Astrocyte (in vitro differentiated cells and primary cell): Measurements from ENCODE around the gene ECSCR. TPM values are rescaled to one million over a fixed set of nuclear protein-coding genes. Genes with fewer than 3 reads are reported as not detected.

Source experiments
- DNase-seq: peaks from one replicate; pipeline ENCODE4 v3.0.0-alpha.2; 2010; ENCODE audit warnings: low read depth
- FAIRE-seq: peaks from 2 replicates; lab custom pipeline; 2011; peaks lifted over from hg19 to GRCh38; lab: Jason Lieb, UNC
- H2AFZ ChIP-seq: 2 replicates; pipeline ENCODE4 v1.6.0; 2012; ENCODE audit warnings: low read depth, low read length, inconsistent platforms
- H3K27ac ChIP-seq: 2 replicates; pipeline ENCODE4 v1.5.1; 2011; ENCODE audit warnings: low read depth, low read length, inconsistent platforms
- H3K27me3 ChIP-seq: 2 replicates; pipeline ENCODE4 v1.6.0; 2011; ENCODE audit warnings: low read length, inconsistent platforms; ENCODE audit not compliant: insufficient read depth
- H3K36me3 ChIP-seq: 2 replicates; pipeline ENCODE4 v1.5.1; 2011; ENCODE audit warnings: low read length, inconsistent platforms; ENCODE audit not compliant: insufficient read depth
- H3K4me1 ChIP-seq: 2 replicates; pipeline ENCODE4 v1.5.1; 2011; ENCODE audit warnings: low read length, inconsistent platforms; ENCODE audit not compliant: insufficient read depth
- H3K4me2 ChIP-seq: 2 replicates; pipeline ENCODE4 v1.6.0; 2012; ENCODE audit warnings: low read length, inconsistent platforms
- H3K4me3 ChIP-seq: 2 replicates; pipeline ENCODE4 v1.5.1; 2011; ENCODE audit warnings: low read depth, mild to moderate bottlenecking, low read length, inconsistent platforms; ENCODE audit not compliant: insufficient read depth
- H3K79me2 ChIP-seq: 2 replicates; pipeline ENCODE4 v1.6.0; 2012; ENCODE audit warnings: mild to moderate bottlenecking, low read length, inconsistent platforms; ENCODE audit not compliant: insufficient read depth
- H3K9ac ChIP-seq: 2 replicates; pipeline ENCODE4 v1.6.0; 2012; ENCODE audit warnings: mild to moderate bottlenecking, low read length, inconsistent platforms
- H3K9me3 ChIP-seq: 2 replicates; pipeline ENCODE4 v1.5.1; 2012; ENCODE audit warnings: low read depth, mild to moderate bottlenecking, low read length, inconsistent platforms; ENCODE audit not compliant: insufficient read depth
- H4K20me1 ChIP-seq: 2 replicates; pipeline ENCODE4 v1.6.0; 2012; ENCODE audit warnings: low read length, inconsistent platforms; ENCODE audit not compliant: insufficient read depth
- H3K27ac Mint-ChIP-seq: one replicate; pipeline ENCODE4 v1.8.0; 2021; ENCODE audit warnings: mild to moderate bottlenecking, mixed read lengths; ENCODE audit not compliant: unreplicated experiment
- H3K27me3 Mint-ChIP-seq: one replicate; pipeline ENCODE4 v1.8.0; 2021; ENCODE audit warnings: low read depth, mixed read lengths; ENCODE audit not compliant: unreplicated experiment
- H3K36me3 Mint-ChIP-seq: one replicate; pipeline ENCODE4 v1.8.0; 2021; ENCODE audit warnings: low read depth, mixed read lengths; ENCODE audit not compliant: unreplicated experiment
- H3K4me1 Mint-ChIP-seq: one replicate; pipeline ENCODE4 v1.8.0; 2021; ENCODE audit warnings: low read depth, mixed read lengths; ENCODE audit not compliant: unreplicated experiment
- H3K4me3 Mint-ChIP-seq: one replicate; pipeline ENCODE4 v1.8.0; 2021; ENCODE audit warnings: mild to moderate bottlenecking, moderate library complexity, mixed read lengths; ENCODE audit not compliant: unreplicated experiment
- H3K9me3 Mint-ChIP-seq: one replicate; pipeline ENCODE4 v1.8.0; 2021; ENCODE audit warnings: mild to moderate bottlenecking, mixed read lengths; ENCODE audit not compliant: unreplicated experiment
- EZH2 ChIP-seq: IDR thresholded peaks from 2 replicates; pipeline ENCODE4 v1.6.1; 2012; ENCODE audit warnings: mild to moderate bottlenecking, low read length, inconsistent platforms; ENCODE audit not compliant: insufficient read depth
- total RNA-seq: library from RNA; stranded (reverse); gene quantifications from 2 replicates; pipeline ENCODE4 v1.2.1, GENCODE V29; 2021
- TF ChIP-seq, protein P1 (sequence below): IDR thresholded peaks from 2 replicates; pipeline ENCODE4 v1.5.1; 2011; ENCODE audit warnings: low read depth, mild to moderate bottlenecking, inconsistent platforms, low read length, moderate library complexity; ENCODE audit not compliant: insufficient read depth

Gene ECSCR
- total RNA-seq, 1 donor from 2014 or later: 1.00 TPM

DNA sequence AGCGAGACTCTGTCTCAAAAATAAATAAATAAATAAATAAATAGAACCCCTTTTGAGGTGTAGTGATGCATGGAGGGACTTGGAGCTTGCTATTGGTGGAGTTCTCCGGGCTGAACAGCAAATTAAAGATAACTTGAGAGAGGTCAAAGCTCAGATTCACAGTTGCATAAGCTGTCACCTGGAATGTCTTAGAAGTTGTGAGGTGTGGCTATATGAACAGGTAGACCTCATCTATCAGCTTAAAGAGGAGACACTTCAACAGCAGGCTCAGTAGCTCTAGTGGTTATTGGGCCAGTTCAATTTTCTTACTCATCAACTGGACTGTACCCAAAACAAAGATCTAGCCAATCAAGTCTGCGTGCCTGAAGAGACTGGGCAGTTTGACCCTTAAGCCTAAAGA, 31.7 kb upstream of the ECSCR start:
- peaks cover under 1% of the 10 kb centered on the region for H3K36me3 Mint-ChIP-seq

DNA sequence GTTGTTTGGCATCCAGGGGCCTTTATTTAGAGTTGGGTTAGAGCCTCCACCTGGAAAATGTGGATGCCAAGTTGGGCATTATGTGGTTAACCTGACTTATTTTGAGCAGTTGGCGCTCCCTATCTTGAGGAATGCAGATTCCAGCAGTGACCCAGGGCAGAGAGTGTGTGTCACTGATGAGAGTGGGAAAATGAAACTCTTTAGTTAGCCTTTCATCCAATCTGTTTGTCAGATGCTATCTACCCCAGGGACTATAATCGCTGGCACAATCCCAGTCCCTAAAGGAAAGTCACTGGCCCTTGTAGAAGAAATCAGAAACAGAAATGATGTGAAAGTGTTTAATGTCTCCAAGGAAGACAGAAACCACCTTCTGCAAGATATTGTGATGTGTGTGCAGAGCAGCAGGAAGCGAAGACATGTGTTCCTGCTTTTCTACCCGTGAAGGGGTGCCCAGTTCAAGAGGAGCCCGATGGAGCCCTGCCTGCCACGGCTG, 30.2 kb upstream of the ECSCR start:
- H3K27me3 ChIP-seq: no peaks in the 10 kb centered on the region
- H3K9me3 Mint-ChIP-seq: no peaks in the 10 kb centered on the region
- H3K27ac ChIP-seq: no peak overlapping the region
- H3K36me3 Mint-ChIP-seq: no peaks in the 10 kb centered on the region
- H3K4me2 ChIP-seq: peak overlapping the region; percentile 54
- no peak for FAIRE-seq
- no peaks in the 10 kb centered on the region for H3K79me2 ChIP-seq
- no peaks in the 10 kb centered on the region for H3K9me3 ChIP-seq
- no peak overlapping the region for H3K27ac Mint-ChIP-seq
- TF ChIP-seq, protein P1, sequence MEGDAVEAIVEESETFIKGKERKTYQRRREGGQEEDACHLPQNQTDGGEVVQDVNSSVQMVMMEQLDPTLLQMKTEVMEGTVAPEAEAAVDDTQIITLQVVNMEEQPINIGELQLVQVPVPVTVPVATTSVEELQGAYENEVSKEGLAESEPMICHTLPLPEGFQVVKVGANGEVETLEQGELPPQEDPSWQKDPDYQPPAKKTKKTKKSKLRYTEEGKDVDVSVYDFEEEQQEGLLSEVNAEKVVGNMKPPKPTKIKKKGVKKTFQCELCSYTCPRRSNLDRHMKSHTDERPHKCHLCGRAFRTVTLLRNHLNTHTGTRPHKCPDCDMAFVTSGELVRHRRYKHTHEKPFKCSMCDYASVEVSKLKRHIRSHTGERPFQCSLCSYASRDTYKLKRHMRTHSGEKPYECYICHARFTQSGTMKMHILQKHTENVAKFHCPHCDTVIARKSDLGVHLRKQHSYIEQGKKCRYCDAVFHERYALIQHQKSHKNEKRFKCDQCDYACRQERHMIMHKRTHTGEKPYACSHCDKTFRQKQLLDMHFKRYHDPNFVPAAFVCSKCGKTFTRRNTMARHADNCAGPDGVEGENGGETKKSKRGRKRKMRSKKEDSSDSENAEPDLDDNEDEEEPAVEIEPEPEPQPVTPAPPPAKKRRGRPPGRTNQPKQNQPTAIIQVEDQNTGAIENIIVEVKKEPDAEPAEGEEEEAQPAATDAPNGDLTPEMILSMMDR: no peak
- no peak for TF ChIP-seq EZH2
- H4K20me1 ChIP-seq: no peaks in the 10 kb centered on the region
- no peak overlapping the region for H3K4me3 ChIP-seq
- H3K9ac ChIP-seq: no peak overlapping the region
- peak overlapping the region; percentile 56 for H2AFZ ChIP-seq
- peaks cover 9% of the 10 kb centered on the region for H3K27me3 Mint-ChIP-seq
- no peak overlapping the region for H3K4me3 Mint-ChIP-seq
- H3K4me1 Mint-ChIP-seq: peaks cover 10% of the 10 kb centered on the region
- peak; percentile 57 for DNase-seq
- H3K36me3 ChIP-seq: no peaks in the 10 kb centered on the region
- peaks cover 30% of the 10 kb centered on the region for H3K4me1 ChIP-seq

More for the DNA sequence above, 31.7 kb upstream of the ECSCR start:
- H3K36me3 ChIP-seq: no peaks in the 10 kb centered on the region
- no peak overlapping the region for H3K9ac ChIP-seq
- FAIRE-seq (no peak), DNase-seq (no peak)
- H3K4me1 ChIP-seq: peaks cover 30% of the 10 kb centered on the region
- H3K9me3 Mint-ChIP-seq: no peaks in the 10 kb centered on the region
- peaks cover 7% of the 10 kb centered on the region for H3K27me3 Mint-ChIP-seq
- H2AFZ ChIP-seq: no peak overlapping the region
- peak overlapping the region; percentile 44 for H3K4me2 ChIP-seq
- H3K9me3 ChIP-seq: no peaks in the 10 kb centered on the region
- TF ChIP-seq, protein P1: no peak
- no peak for TF ChIP-seq EZH2
- H3K27ac ChIP-seq: no peak overlapping the region
- H3K79me2 ChIP-seq: no peaks in the 10 kb centered on the region
- H3K4me1 Mint-ChIP-seq: peaks cover 10% of the 10 kb centered on the region
- H3K27ac Mint-ChIP-seq: no peak overlapping the region
- H3K4me3 Mint-ChIP-seq: no peak overlapping the region
- H4K20me1 ChIP-seq: no peaks in the 10 kb centered on the region
- H3K27me3 ChIP-seq: no peaks in the 10 kb centered on the region
- H3K4me3 ChIP-seq: no peak overlapping the region

DNA sequence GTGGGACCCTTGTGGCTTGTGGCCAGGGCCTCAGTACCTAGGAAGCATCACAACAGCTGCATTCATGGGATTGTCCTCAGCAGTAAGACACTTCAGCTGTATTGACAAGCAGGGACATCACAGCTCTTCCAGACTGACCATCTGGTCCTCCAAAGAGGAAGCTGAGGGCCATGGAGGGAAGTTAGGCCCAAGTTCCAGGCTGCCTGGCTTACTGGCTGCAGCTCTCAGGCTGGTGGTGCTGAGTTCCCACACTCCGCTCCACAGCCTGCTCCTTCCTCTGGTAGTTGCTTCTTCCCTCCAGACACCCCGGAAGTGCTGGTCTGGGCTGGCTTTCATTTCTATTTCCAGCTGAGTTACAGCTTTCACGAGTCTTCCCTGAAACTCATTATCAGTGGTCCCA, 25.7 kb upstream of the ECSCR start:
- no peak for TF ChIP-seq EZH2
- no peaks in the 10 kb centered on the region for H3K9me3 Mint-ChIP-seq
- H3K79me2 ChIP-seq: no peaks in the 10 kb centered on the region
- H3K36me3 ChIP-seq: no peaks in the 10 kb centered on the region
- FAIRE-seq: no peak
- H2AFZ ChIP-seq: peak overlapping the region; percentile 18
- peaks cover 11% of the 10 kb centered on the region for H3K27me3 Mint-ChIP-seq
- H3K4me3 Mint-ChIP-seq: no peak overlapping the region
- no peak for DNase-seq
- H3K4me1 ChIP-seq: peaks cover 9% of the 10 kb centered on the region
- H3K4me3 ChIP-seq: no peak overlapping the region
- H3K9ac ChIP-seq: no peak overlapping the region
- H3K27me3 ChIP-seq: no peaks in the 10 kb centered on the region
- no peak overlapping the region for H3K4me2 ChIP-seq
- no peaks in the 10 kb centered on the region for H4K20me1 ChIP-seq
- H3K36me3 Mint-ChIP-seq: no peaks in the 10 kb centered on the region
- no peak overlapping the region for H3K27ac ChIP-seq
- no peaks in the 10 kb centered on the region for H3K9me3 ChIP-seq
- no peak overlapping the region for H3K27ac Mint-ChIP-seq
- H3K4me1 Mint-ChIP-seq: peaks cover 16% of the 10 kb centered on the region
